Erythroblast (primary cell): ENCODE results near the gene MAPK8.

Experiments
- GATA1 ChIP-seq: IDR thresholded peaks from 2 replicates; pipeline ENCODE4 v1.6.1; 2011; ENCODE audit warnings: low read depth, mild to moderate bottlenecking, control low read depth, low read length, moderate library complexity
- POLR2A ChIP-seq: IDR thresholded peaks from 2 replicates; pipeline ENCODE4 v1.6.1; 2011; ENCODE audit warnings: mild to moderate bottlenecking, low read length

DNA sequence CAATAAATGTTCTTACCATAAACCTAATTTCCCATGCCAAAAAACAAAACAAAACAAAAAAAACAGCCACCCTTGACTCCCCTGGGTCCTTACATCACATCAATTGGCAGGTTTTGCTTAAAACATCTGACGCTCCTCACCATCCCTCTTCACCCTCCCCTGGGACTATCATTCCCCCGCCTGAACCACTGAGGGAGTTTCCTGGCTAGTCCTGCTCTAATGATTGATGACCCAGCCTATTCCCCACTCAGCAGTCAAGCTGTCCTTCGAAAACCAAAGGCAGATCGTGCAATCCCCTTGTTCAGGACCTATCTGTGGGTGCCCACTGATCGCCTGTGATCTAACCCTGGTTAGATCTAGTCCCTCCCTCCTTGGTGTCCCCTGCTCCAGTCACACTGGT lies 20.8 kb upstream of the MAPK8 start:
- TF ChIP-seq POLR2A (no peak), GATA1 (no peak)
